Kidney tubule cell (primary cell): Measurements from ENCODE around the gene SCAMP2.
"Not testable (repeated sequence)": the region's sequence is repeated elsewhere in the genome, so short reads cannot be mapped to it uniquely, and the experiment has no call there.

ENCODE experiments used
- DNase-seq: peaks from one replicate; pipeline ENCODE4 v3.0.0-alpha.2; 2018; ENCODE audit warnings: low spot score

The SCAMP2 gene

DNA sequence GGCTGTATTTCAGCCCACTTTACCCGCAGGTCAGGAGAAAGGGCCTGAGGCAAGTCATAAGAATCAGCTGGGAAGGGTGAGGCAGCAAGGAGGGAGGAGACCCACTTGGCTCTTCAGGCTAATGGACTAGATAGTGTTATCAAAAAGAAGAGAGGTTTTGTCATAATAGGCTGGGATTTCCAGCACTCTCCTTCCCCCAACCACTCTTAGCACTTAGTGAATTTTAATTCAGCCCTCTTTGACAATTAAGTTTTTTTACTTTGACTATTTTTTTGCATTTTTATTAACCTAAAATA lies 17.4 kb upstream of the SCAMP2 start:
- DNase-seq: no peak

DNA sequence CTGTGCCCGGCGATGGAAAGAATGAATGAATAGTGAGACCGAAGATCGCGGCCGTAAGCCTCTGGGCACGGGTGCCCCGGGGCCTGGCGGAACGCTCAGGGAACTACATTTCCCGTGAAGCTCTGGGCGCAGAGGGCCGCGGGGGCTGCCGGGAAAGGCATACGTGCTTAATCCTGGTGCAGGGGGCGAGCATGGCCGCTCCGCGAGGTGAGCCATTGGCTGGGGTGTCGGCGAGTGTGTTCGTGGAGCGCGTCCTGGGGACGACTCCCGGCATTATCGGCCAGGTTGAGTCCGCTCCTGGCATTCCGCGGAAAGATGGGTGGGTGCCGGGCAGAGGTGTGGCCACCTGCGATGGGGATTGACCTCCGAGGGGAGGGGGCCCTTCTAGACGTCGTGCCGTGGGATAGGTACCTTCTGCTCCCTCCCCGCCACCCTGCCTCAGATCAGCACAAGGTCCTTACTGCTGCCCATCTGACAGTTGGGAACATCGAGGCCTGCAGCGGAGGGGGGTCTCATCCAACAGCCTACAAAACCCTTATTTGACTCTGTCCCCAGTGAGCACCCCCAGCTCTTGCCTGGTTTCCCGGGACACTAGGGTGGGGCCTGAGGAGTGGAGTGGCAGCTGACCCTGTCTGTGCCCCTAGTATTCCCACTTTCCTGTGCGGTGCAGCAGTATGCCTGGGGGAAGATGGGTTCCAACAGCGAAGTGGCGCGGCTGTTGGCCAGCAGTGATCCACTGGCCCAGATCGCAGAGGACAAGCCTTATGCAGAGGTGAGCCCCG lies 16.9 kb upstream of the SCAMP2 start, which contains the start of gene MPI:
TSS of gene MPI (plus strand) at position 160 of the 782 bp plus-strand sequence. CDS start at position 192, 32 bp downstream.
- peak; percentile 83 for DNase-seq

- peak; percentile 18 for DNase-seq
Observed at GRCh38 chr15:74889390-74889882, 16.3 kb upstream of the SCAMP2 start.

- DNase-seq: no peak
Observed at GRCh38 chr15:74888716-74889115, 15.6 kb upstream of the SCAMP2 start.

DNA sequence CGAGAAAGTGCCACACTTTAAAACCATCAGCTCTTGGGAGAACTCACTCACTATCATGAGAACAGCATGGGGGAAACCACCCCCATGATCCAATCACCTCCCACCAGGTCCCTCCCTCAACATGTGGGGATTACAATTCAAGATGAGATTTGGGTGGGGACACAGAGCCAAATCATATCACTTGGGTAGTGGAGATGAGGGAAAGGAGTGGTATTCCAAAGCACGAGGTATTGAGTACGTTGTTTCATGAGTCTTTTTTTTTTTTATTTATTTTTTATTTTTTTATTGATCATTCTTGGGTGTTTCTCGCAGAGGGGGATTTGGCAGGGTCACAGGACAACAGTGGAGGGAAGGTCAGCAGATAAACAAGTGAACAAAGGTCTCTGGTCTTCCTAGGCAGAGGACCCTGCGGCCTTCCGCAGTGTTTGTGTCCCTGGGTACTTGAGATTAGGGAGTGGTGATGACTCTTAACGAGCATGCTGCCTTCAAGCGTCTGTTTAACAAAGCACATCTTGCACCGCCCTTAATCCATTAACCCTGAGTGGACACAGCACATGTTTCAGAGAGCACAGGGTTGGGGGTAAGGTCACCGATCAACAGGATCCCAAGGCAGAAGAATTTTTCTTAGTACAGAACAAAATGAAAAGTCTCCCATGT lies 14.5 kb upstream of the SCAMP2 start:
- not testable (repeated sequence) for DNase-seq

DNA sequence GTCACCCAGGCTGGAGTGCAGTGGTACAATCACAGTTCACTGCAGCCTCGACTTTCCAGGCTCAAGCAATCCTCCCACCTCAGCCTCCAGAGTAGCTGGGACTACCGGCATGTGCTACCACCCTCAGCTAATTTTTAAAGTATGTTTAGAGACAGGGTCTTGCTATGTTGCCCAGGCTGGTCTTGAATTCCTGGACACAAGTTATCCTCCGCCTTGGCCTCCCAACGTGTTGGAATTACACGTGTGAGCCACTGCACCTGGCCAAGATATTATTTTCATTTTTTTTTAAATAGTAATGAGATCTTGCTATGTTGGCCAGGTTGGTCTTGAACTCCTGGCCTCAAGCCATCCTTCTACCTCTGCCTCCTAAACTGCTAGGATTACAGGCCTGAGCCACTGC lies 12.3 kb upstream of the SCAMP2 start:
- DNase-seq: no peak

DNA sequence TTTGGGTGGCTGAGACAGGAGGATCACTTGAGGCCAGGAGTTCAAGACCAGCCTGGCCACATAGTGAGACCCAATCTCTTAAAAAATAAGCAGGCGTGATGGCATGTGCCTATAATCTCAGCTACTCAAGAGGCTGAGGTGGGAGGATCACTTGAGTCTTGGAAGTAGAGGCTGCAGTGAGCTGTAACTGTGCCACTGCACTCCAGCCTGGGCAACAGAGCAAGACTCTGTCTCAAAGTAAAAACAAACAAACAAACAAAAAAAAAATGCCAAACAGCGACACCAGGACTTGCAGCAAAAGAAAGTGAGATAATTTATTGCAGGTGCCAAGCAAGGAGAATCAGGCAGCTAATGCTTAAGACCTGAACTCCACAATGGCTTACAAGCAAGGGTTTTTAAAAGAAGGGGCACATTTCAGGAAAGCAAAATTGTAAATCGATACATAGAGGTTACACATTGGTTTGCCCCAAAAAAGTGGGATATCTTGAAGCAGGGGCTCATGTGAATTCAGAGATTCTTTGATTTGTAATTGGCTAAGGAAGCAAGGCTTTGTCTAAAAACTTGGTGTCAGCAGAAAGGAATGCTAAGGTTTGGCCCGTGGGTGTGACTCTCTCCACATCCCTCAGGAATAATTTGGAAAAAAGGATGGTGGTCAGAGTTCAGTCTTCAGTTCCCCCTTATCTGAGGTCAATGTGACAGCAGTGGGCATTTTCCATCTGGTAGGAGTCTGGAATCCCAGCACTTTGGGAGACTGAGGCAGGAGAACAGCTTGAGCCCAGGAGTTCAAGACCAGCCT lies 11.5 kb upstream of the SCAMP2 start:
- peak; percentile 46 for DNase-seq

DNA sequence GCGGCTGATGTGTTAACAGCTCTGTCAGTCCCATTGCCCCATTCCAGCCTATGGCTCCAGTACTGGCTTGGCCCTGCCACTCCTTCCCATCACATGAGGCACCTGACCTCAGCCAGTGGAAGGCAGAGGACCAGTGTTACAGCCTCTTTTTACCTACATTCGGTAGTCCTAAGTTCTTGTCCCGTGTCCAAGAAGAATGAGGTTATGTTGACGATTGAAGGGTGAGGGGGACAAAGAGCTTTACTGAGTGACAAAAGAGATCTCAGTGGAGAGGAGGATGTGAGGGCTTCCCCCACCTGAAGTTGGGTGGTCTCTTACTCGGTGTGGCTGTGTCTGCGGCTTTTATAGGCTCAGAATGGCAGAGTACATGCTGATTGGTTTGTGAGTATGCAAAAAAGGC lies 9.4 kb upstream of the SCAMP2 start:
- DNase-seq: no peak

GRCh38 chr15:74878273-74878672 lies 5.1 kb upstream of the SCAMP2 start:
- no peak for DNase-seq

DNA sequence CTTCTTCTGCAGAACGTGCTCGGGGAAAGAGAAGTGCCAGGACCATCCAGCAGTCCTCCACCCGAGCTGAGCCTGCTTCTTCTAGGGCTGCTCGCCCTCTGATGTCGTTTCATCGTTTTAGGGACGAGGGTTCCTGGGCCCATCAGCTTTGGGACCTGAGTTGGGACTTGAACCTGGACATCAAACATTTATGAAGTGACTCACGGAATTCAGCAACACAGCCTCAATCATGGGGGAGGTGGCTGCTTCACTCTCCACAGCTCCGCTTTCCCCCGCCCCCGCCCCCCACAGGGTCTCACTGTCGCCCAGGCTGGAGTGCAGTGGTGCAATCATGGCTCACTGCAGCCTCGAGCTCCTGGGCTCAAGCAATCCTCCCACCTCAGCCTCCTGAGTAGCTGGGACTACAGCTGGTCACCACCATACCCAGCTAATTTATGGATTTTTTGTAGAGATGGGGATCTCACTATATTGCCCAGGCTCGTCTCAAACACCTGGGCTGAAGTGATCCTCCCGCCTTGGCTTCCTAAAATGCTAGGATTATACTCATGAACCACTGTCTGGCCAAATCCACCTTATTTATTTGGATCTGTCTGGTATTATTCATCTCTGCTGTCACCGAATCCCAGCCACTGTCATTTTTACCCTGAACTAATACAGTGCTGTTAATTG lies 725 bp upstream of the SCAMP2 start:
- DNase-seq: no peak

- DNase-seq: no peak
Observed at GRCh38 chr15:74872702-74873035, 496 bp downstream of the SCAMP2 start.

DNA sequence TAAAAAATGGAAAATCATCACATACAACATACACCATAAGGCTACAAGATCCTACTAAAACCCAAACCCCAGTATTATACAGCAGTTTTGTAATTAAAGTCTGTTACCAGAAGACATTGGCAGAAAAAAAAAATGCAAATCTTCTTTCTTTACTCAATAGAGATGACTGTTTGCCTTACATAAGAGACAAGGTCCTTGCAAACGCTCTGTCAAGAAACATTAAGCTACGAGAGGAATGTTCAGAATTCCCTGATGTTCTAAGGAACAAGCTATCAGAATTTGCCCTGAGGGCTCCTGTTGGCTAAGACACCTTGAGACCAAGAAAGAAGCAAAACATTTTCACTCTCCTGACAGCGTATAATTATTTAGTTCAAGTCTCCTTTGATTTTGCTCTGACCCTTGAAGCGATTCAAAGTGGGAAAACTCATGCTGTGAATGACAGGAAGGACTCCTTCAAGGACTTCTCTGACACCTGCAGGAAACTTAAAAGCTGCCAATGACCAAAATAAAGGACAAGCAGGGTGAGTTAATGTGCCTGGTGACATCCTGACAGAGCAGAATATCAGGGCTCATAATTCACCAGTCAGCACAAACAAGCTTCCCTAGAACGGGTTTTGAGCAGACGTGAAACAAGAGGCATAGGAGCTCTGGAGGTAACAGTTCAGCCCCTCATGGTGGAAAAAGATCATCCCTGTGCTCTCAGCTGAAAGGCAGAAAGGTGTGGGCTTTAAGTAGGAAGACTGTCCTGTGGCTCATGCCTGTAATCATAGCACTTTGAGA lies 2.5 kb downstream of the SCAMP2 start:
- DNase-seq: peak; percentile 20

- no peak for DNase-seq
Observed at GRCh38 chr15:74869726-74870407, 3.3 kb downstream of the SCAMP2 start.

- DNase-seq: no peak
Observed at GRCh38 chr15:74869372-74869725, 3.8 kb downstream of the SCAMP2 start.

- peak; percentile 87 for DNase-seq
Observed at GRCh38 chr15:74868059-74868458, 5.1 kb downstream of the SCAMP2 start.

DNA sequence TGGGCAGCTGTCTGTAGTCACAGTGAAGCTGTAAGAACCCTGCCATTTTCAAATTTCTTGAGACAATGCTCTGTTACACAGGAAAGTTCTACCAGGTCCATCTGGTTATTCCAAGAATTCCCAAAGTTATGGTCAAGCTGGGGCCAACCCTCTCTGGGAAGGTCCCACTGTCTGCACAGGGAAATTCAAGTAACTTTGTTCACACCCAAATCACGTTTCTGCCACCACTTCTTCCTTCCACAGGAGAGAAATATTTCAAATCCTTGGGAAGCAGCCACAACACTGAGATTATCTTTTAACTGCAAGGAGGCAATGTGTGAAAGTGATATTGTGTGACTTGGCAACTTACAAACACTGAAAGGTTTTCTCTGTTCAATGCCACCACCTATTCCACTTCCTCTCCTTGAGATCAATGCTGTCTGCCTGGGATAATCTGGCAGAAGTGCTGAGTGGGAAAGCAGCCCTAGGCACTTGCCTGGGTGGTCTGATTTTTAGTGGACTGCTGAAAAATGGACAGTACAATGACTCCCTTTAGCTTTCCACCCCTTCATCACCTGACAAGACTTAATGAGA lies 5.6 kb downstream of the SCAMP2 start:
- no peak for DNase-seq

DNA sequence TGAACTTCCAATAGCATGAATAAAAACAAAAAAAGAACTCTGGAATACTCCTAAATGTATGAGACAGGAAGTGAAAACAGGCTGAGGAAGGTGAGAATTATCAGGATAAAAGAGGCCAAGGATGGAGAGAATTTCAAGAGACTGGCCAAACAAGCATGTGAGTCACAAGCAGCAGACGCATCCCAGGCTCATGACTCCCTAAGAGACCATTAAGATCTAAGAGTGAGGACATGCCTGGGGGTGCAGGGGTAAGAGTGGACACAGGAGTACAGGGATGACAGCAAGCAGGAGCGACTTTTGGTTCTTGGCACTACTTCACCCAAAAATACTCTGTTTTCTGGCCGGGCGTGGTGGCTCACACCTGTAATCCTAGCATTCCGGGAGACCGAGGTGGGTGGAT lies 7.1 kb downstream of the SCAMP2 start:
- DNase-seq: peak; percentile 88

- DNase-seq: no peak
Observed at GRCh38 chr15:74865316-74865715, 7.8 kb downstream of the SCAMP2 start.

- no peak for DNase-seq
Observed at GRCh38 chr15:74864296-74864695, 8.9 kb downstream of the SCAMP2 start.

DNA sequence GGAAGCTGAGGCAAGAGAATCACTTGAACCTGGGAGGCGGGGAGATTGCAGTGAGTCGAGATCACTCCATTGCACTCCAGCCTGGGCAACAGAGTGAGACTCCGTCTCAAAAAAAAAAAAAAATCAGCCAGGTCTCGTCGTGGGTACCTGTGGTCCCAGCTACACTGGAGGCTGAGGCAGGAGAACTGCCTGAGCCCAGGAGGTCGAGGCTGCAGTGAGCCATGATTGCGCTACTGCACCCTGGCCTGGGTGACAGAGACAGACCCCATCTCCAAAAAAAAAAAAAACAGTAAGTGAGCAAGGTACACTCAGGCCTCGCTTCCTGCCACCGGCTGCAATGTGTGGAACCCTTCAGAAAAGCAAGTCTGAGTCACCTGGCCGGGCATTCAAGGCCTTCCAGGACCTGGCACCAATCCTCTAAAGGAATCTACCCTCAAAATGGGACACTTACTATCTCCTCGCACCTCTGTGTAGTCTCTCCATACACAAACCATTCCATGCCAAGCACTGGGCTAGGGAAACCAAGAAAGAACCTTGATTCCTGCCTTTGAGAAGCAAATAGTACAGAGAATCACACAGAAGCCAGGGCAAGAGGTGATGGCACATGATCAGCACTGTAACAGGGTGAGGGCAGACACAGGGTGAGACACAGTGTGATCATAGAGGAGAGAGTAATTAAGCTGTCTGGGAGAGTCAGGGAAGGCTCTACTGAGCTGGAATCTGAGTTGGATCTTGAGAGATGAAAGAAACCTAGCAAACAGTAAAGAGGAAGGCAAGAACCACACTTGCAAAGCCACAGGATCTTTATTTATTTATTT lies 9.7 kb downstream of the SCAMP2 start:
- peak; percentile 88 for DNase-seq
